Cardiac atrium fibroblast (primary cell): ENCODE measurements around the gene ADAMTSL5. TPM values are rescaled to one million over a fixed set of nuclear protein-coding genes. Genes with fewer than 3 reads are reported as not detected.

Source experiments
- total RNA-seq: library from RNA; depleted of rRNA; stranded (reverse); fragments of >200 nt; gene quantifications from 2 replicates; pipeline ENCODE4 v1.2.3, GENCODE V29; 2015

ADAMTSL5 gene, protein sequence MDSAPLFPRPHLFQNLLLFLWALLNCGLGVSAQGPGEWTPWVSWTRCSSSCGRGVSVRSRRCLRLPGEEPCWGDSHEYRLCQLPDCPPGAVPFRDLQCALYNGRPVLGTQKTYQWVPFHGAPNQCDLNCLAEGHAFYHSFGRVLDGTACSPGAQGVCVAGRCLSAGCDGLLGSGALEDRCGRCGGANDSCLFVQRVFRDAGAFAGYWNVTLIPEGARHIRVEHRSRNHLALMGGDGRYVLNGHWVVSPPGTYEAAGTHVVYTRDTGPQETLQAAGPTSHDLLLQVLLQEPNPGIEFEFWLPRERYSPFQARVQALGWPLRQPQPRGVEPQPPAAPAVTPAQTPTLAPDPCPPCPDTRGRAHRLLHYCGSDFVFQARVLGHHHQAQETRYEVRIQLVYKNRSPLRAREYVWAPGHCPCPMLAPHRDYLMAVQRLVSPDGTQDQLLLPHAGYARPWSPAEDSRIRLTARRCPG
- total RNA-seq = 3.4 and 11.8 TPM in 2 replicates

DNA sequence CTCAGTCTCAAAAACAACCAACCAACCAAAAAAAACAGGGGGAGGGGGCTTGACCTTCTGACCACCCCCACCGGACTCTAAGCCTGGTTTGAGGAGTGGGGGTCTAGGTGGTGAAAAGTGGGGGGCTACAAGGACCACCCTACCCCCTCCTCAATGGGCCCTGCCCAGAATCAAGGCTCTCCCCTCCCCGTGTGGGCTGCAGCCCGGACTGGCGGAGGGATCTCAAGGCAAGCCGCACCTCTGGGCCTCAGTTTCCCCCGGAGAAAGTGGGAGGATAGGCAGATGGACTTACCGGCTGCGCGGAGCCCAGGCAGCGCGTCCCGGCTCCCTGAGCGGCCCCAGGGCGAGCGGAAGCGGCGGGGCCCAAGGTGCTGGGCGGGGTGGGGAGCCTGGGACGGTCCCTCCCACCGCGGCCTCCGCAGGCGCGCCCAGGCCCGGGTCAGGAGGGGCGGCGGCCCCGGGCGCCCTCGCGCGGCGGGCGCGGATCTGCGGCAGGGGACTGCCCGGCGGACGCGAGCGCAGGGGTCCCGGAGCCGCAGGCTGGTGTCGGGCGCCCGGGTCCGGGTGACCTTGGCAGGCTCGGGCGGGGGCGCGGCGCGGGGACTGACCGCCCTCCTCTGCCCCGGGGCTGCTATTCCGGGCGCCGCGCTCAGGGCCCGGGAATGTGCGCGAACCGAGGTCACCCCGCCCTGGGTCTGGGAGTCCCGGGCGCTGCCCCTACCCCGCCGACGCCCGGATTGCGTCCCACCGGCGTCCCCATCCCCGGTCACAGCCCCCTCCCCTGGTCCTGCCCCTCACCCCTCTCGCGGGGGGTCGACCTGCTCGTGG is at the start of gene ADAMTSL5:
ADAMTSL5 (minus strand) TSS at position 349 of the 828 bp plus-strand sequence. CDS start 2,076 bp downstream, outside the sequence.

DNA sequence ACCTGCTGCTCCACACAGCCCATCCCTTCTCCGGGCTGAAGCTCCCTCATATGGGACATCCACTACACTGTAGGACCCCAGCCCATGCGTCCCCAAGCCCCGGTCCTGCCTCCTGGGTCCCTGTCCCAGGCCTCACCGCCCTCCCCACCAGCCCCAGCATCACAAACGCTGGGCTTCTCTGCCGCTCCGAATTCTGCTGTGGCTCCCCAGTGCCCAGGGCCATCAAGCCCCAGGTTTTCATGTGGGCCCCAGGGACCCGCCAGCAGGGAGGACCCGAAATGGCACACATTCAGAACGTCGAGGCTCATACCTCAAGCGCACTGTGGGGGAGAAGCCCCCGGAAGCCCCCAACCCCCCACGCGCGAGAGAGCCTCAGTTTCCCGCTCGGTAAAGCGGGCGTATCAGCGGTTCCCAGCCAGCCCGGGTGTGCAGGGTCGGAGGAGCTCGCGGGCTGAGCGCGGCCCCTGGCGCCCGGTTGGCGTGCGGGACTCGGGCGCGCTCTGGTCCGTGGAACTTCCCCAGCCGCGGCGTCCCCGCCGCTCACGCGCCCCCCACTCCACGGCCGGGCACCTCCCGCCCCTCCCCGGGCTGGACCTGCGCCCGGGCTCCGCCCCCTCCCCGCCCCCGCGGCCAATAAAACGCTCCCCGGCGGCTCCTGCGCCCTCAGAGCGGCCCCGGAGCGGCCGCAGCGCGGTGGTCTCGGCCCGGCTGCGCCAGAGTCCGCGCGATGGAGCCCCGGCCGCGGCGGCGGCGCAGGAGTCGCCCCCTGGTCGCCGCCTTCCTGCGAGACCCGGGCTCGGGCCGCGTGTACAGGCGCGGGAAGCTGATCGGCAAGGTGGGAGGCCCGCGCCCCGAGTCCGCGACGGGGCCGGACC is 10.8 kb upstream of the ADAMTSL5 start, which contains the start of gene PLK5:
PLK5 (plus strand) TSS at position 666 of the 875 bp plus-strand sequence. CDS start 2,920 bp downstream, outside the sequence.

DNA sequence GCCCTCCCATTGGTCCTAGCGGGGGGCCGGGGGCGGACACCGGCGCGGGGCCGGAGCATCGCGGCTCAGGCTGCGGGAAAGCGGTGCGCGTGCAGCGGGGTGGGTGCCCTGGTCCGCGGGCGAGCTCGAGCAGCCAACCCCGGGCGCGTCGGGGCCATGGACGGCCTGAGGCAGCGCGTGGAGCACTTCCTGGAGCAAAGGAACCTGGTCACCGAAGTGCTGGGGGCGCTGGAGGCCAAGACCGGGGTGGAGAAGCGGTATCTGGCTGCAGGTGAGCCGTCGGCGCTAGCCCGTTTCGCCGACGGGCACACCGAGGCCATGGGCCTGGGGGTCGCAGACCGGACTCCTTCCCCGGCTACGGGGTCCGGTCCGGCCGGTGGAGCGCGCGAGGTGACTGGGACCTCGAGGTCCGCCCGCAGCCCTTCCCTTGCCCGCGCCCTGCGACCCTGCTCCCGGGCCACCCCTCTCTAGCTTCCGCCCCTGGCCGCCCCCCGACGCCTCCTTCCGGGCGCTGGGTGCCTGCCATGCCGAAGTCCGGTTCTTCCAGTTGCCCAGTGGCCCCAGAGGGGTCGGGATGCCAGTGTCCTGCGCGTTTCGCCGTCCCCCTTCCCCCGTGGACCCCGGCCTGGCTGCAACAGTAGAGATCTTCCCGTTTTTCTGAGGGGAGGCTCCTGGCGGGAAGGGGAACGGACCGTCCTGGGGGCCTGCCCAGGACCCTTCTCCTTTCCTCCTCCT is 21.5 kb downstream of the ADAMTSL5 start, which contains the start of gene REEP6:
REEP6 (plus strand) TSS at position 68 of the 735 bp plus-strand sequence; CDS start at position 157, 89 bp downstream.

DNA sequence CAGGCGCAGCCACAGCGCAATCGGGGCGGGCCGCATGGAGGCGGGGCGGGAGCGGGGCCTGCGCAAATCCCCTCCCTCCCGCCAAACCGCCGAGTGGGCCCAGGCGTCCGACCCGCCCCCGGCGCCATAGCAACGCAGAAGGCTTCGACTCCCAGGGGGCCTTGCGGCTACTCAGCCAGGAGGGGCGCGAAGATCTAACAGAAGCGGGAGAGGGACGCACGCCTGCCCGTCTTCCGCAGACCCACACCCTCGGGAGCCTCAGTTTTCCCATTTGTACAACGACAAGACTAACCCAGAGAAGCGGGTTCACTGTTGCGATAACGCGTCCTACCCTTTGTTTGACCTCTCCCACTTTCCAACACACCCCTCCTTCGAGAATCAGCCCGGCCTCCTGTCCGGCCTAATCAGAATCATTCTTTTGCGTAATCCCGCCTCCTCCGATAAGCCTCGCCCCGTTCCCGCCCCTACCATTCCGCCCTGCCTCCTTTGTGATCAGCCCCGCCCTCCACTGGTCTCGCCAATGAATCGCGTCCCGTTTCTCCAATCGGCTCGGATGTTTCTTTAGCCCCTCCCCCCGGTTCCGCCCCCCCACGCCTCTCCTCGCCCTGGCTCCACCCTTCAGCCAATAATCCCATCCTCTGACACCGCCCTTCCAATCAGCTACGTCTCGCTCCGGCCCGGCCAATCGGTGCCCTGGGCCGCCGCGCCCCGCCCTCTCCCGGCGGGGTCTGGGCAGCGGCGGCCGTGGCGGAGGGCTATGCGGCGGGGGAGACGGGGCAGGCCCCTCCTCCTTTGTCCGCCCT is 22.3 kb downstream of the ADAMTSL5 start, which contains the start of gene PCSK4:
PCSK4 (minus strand) TSS at position 40 of the 803 bp plus-strand sequence; CDS start at position 36, 4 bp downstream.

DNA sequence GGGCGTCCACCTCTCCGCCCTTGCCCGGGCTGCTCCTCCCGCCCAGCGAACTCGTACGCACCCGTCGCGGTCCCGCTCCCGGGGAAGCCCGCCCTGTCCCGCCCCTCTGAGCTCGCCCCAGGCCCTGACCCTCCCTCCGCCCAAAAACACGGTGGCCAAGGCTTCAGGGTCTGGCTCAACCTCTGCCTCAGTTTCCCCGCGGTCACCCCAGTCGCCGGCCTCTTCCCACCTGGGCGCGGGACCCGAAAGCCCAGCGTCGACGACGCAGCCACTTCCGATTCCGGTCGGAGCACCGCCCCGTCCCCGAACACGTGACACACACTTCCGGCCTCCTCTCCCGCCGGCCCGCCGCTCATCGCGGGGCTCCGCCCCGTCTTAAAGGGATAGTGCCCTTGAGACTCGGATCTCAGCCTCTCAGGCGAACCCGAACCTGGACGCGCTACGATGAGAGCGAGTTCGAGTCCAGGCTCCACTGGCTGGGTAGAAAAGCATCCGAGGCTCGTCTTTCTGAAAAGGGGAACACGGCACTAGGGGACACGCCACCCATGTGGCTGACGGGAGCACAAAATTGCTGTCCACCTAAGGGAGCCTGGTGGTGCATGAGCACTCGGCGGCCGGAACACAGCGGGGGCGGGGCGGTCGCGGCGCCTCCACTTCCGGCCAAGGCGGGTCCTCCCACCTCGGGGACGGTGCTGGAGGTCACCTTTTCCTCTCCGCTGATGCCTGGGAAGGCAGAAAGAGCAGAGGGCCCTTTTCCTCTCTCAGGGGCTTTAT is 33.7 kb downstream of the ADAMTSL5 start, which contains the start of gene C19orf25:
C19orf25 (minus strand) TSS at position 282 of the 774 bp plus-strand sequence. CDS start 312 bp downstream, outside the sequence.

Other genes starting within 250 kb of the ADAMTSL5 start
- 317 and 409 TPM in 2 replicates for gene CIRBP, start 243.7 kb downstream of the ADAMTSL5 start, total RNA-seq
- 26.9 and 75.8 TPM in 2 replicates for gene FAM174C, start 237.5 kb downstream of the ADAMTSL5 start, total RNA-seq
- gene EFNA2, start 227.1 kb downstream of the ADAMTSL5 start, total RNA-seq = not detected in 2 replicates
- 77.1 and 87.6 TPM in 2 replicates for gene NDUFS7, start 129.1 kb downstream of the ADAMTSL5 start, total RNA-seq
- gene GAMT, start 111.5 kb downstream of the ADAMTSL5 start, total RNA-seq = 24.7 and 46.7 TPM in 2 replicates
- gene DAZAP1, start 105.4 kb downstream of the ADAMTSL5 start, total RNA-seq = 35.6 and 59.5 TPM in 2 replicates
- 1,770 and 2,629 TPM in 2 replicates for gene RPS15, start 74.6 kb downstream of the ADAMTSL5 start, total RNA-seq
- gene APC2, start 62.9 kb downstream of the ADAMTSL5 start, total RNA-seq = 0.16 TPM in 1 of 2 replicates, not detected in the other
- 37.4 and 43.3 TPM in 2 replicates for gene C19orf25, start 33.8 kb downstream of the ADAMTSL5 start, total RNA-seq
- 0.18 and 0.97 TPM in 2 replicates for gene PCSK4, start 22.7 kb downstream of the ADAMTSL5 start, total RNA-seq
- gene REEP6, start 21.8 kb downstream of the ADAMTSL5 start, total RNA-seq = 1.8 and 5.8 TPM in 2 replicates
- gene PLK5, start 11.1 kb upstream of the ADAMTSL5 start, total RNA-seq = not detected in 2 replicates
- gene MEX3D, start 55.3 kb upstream of the ADAMTSL5 start, total RNA-seq = 29.8 and 33.4 TPM in 2 replicates
- gene MBD3, start 79.8 kb upstream of the ADAMTSL5 start, total RNA-seq = 56.5 and 99.6 TPM in 2 replicates
- 84.1 and 89.7 TPM in 2 replicates for gene UQCR11, start 92.4 kb upstream of the ADAMTSL5 start, total RNA-seq
- gene TCF3, start 139.6 kb upstream of the ADAMTSL5 start, total RNA-seq = 55.4 and 77.9 TPM in 2 replicates
- not detected in 2 replicates for gene ONECUT3, start 240.5 kb upstream of the ADAMTSL5 start, total RNA-seq